Mesothelial cell of epicardium (in vitro differentiated cells): ENCODE results near the gene MSI1. TPM values are rescaled to one million over a fixed set of nuclear protein-coding genes. Genes with fewer than 3 reads are reported as not detected.

ENCODE experiments used
- DNase-seq, 2 experiments: peaks; one replicate each; pipeline ENCODE4 v3.0.0; 2021; ENCODE audit warnings: low spot score in 2 of 2; ENCODE audit not compliant: unreplicated experiment in 2 of 2
- H3K27ac Mint-ChIP-seq: 2 replicates; pipeline ENCODE4 v1.8.0; 2021; ENCODE audit warnings: mixed read lengths
- H3K27me3 Mint-ChIP-seq: 2 replicates; pipeline ENCODE4 v1.8.0; 2021; ENCODE audit warnings: low read depth, mixed read lengths
- H3K36me3 Mint-ChIP-seq: 2 replicates; pipeline ENCODE4 v1.8.0; 2021; ENCODE audit warnings: mixed read lengths
- H3K4me1 Mint-ChIP-seq: 2 replicates; pipeline ENCODE4 v1.8.0; 2021; ENCODE audit warnings: mixed read lengths
- H3K4me3 Mint-ChIP-seq: 2 replicates; pipeline ENCODE4 v1.8.0; 2021; ENCODE audit warnings: mild to moderate bottlenecking, moderate library complexity, mixed read lengths
- H3K9me3 Mint-ChIP-seq: 2 replicates; pipeline ENCODE4 v1.8.0; 2021; ENCODE audit warnings: mixed read lengths
- CTCF ChIP-seq: fragments of 200-600 bp; sonication (generic); IDR thresholded peaks from one replicate; pipeline ENCODE4 v1.5.0; 2021; ENCODE audit warnings: antibody characterized with exemption; ENCODE audit not compliant: unreplicated experiment
- total RNA-seq: library from RNA; stranded (reverse); gene quantifications from 3 replicates; pipeline ENCODE4 v1.2.1, GENCODE V29; 2021

MSI1 gene
- 27.7 to 32.7 TPM (median 28.4 TPM) in 3 replicates for total RNA-seq

GRCh38 chr12:120368789-120369602 lies at the start of gene MSI1:
Gene MSI1 (minus strand): TSS chr12:120369164. CDS start chr12:120369091, 73 bp downstream.
- H3K36me3 Mint-ChIP-seq, result peaks cover 6% of the 10 kb centered on the region
- H3K27ac Mint-ChIP-seq, result peak within 1 kb of the TSS; percentile 71
- H3K27me3 Mint-ChIP-seq, result peaks cover 39% of the 10 kb centered on the region
- no peak for TF ChIP-seq CTCF
- peaks cover 24% of the 10 kb centered on the region for H3K4me1 Mint-ChIP-seq
- no peaks in the 10 kb centered on the region for H3K9me3 Mint-ChIP-seq
- DNase-seq, result peak in 1 of 2 experiments; percentile 53
- peak within 1 kb of the TSS; percentile 80 for H3K4me3 Mint-ChIP-seq

GRCh38 chr12:120417917-120418580 lies 49.1 kb upstream of the MSI1 start:
- H3K4me3 Mint-ChIP-seq, result no peak overlapping the region
- no peak for TF ChIP-seq CTCF
- no peaks in the 10 kb centered on the region for H3K9me3 Mint-ChIP-seq
- no peak for DNase-seq
- no peaks in the 10 kb centered on the region for H3K27me3 Mint-ChIP-seq
- H3K27ac Mint-ChIP-seq, result no peak overlapping the region
- H3K4me1 Mint-ChIP-seq, result peaks cover 11% of the 10 kb centered on the region
- no peaks in the 10 kb centered on the region for H3K36me3 Mint-ChIP-seq

GRCh38 chr12:120416490-120417216 lies 47.7 kb upstream of the MSI1 start:
- H3K9me3 Mint-ChIP-seq, result no peaks in the 10 kb centered on the region
- no peak overlapping the region for H3K27ac Mint-ChIP-seq
- no peaks in the 10 kb centered on the region for H3K36me3 Mint-ChIP-seq
- no peaks in the 10 kb centered on the region for H3K27me3 Mint-ChIP-seq
- H3K4me1 Mint-ChIP-seq, result peaks cover 12% of the 10 kb centered on the region
- no peak for TF ChIP-seq CTCF
- H3K4me3 Mint-ChIP-seq, result no peak overlapping the region
- DNase-seq, result no peak

- DNase-seq, result no peak
- H3K27ac Mint-ChIP-seq, result peak overlapping the region; percentile 87
Observed at GRCh38 chr12:120413901-120414695, 45.1 kb upstream of the MSI1 start.

More at GRCh38 chr12:120413901-120414695, 45.1 kb upstream of the MSI1 start:
- Mint-ChIP-seq H3K27me3 (no peaks in the 10 kb centered on the region), H3K4me3 (no peak overlapping the region), H3K4me1 (peaks cover 12% of the 10 kb centered on the region), H3K9me3 (no peaks in the 10 kb centered on the region), H3K36me3 (no peaks in the 10 kb centered on the region)
- TF ChIP-seq CTCF, result no peak
